Lung (tissue), 12 donors: ENCODE data around the gene PARVB. TPM values are rescaled to one million over a fixed set of nuclear protein-coding genes. Genes with fewer than 3 reads are reported as not detected.

Source experiments
- ATAC-seq: fragments of 200-7000 bp; cut with Tn5 transposase; one replicate; pipeline ENCODE4 v1.9.1; 2020; ENCODE audit warnings: moderate number of reproducible peaks; ENCODE audit not compliant: insufficient read depth, low FRiP score
- DNase-seq, 3 donors: peaks; one replicate each; pipeline ENCODE4 v3.0.0-alpha.2; 2013 to 2017
- H3K27ac ChIP-seq, 2 donors: one replicate each; pipeline ENCODE4 v1.5.1; 2013; ENCODE audit warnings: mild to moderate bottlenecking in 2 of 2, moderate library complexity in 2 of 2, control low read depth in 1 of 2, inconsistent platforms in 1 of 2, low read depth in 1 of 2, low read length in 1 of 2
- H3K27me3 ChIP-seq, 3 donors: one replicate each; pipeline ENCODE4 v1.5.1; 2013; ENCODE audit warnings: low read length in 2 of 3; ENCODE audit not compliant: control insufficient read depth in 3 of 3, insufficient read depth in 3 of 3
- H3K36me3 ChIP-seq, 4 donors: one replicate each; pipeline ENCODE4 v1.5.1; 2013; ENCODE audit warnings: low read length in 4 of 4, mild to moderate bottlenecking in 1 of 4, moderate library complexity in 1 of 4; ENCODE audit not compliant: control insufficient read depth in 4 of 4, insufficient read depth in 4 of 4
- H3K4me1 ChIP-seq, 5 donors: one replicate each; pipeline ENCODE4 v1.5.1; 2013; ENCODE audit warnings: low read length in 5 of 5, mild to moderate bottlenecking in 2 of 5, moderate library complexity in 1 of 5; ENCODE audit not compliant: control insufficient read depth in 5 of 5, insufficient read depth in 5 of 5
- H3K4me3 ChIP-seq: one replicate; pipeline ENCODE4 v1.5.1; 2013; ENCODE audit warnings: mild to moderate bottlenecking, control low read depth, moderate library complexity
- H3K9ac ChIP-seq, 2 donors: one replicate each; pipeline ENCODE4 v1.5.1; 2013; ENCODE audit warnings: low read length in 2 of 2, control low read depth in 1 of 2; ENCODE audit not compliant: insufficient read depth in 1 of 2
- H3K9me3 ChIP-seq, 4 donors: one replicate each; pipeline ENCODE4 v1.5.1; 2013; ENCODE audit warnings: low read length in 3 of 4, mild to moderate bottlenecking in 1 of 4, moderate library complexity in 1 of 4; ENCODE audit not compliant: control insufficient read depth in 4 of 4, insufficient read depth in 3 of 4
- CTCF ChIP-seq: IDR thresholded peaks from 2 replicates; pipeline ENCODE4 v1.5.1; 2012; ENCODE audit warnings: mild to moderate bottlenecking; ENCODE audit errors: control extremely low read depth, extremely low read depth
- WGBS, 2 donors: extraction: QIAGEN DNeasy Blood & Tissue Kit; methylation state at CpG; one replicate each; pipeline ENCODE4 v1.1.7; 2013; 5-methylcytosine and 5-hydroxymethylcytosine counted together
- polyA plus RNA-seq, 2 donors: library from polyadenylated mRNA; stranded (reverse); fragments of 200-250 nt; gene quantifications; one replicate each; pipeline ENCODE4 v1.2.1, GENCODE V29; 2013
- total RNA-seq, 2 donors: library from RNA; depleted of rRNA in 1 of 2; stranded (reverse); fragments of >200 nt in 1 of 2; gene quantifications; one replicate each; pipeline ENCODE4 v1.2.1, GENCODE V29; 2014 to 2021
- donor health status: control.
- donor health status: control.
- donor health status: Bipolar disorder and iron deficiency.
- donor health status: healthy.
- donor health status: DM: yes; HTN: yes; CAD: no.

PARVB gene
- total and polyA plus RNA-seq, 4 donors, result 16.9 to 64.2 (median 49.7) TPM

GRCh38 chr22:44184006-44184405 is 159.9 kb downstream of the PARVB start:
- ATAC-seq (no peak), DNase-seq (no peak)
- Histone ChIP-seq H3K27ac (no peak overlapping the region), H3K27me3 (peaks cover 0 to 6% (median 0%) of the 10 kb centered on the region in 3 donors), H3K36me3 (no peaks in the 10 kb centered on the region), H3K4me1 (peaks cover 0 to 4% (median 0%) of the 10 kb centered on the region in 5 donors), H3K4me3 (no peak overlapping the region), H3K9me3 (peaks cover 0 to 5% (median 0%) of the 10 kb centered on the region in 4 donors), H3K9ac (no peak overlapping the region)
- no peak for TF ChIP-seq CTCF
- 86 to 92% methylated on average over 4 of the region's 4 CpGs for WGBS, 2 donors

- Histone ChIP-seq H3K4me3 (no peak overlapping the region), H3K9me3 (peaks cover 0 to 5% (median 0%) of the 10 kb centered on the region in 4 donors), H3K36me3 (no peaks in the 10 kb centered on the region), H3K9ac (no peak overlapping the region), H3K27me3 (peaks cover 0 to 6% (median 0%) of the 10 kb centered on the region in 3 donors), H3K27ac (no peak overlapping the region), H3K4me1 (peaks cover 0 to 4% (median 0%) of the 10 kb centered on the region in 5 donors)
- TF ChIP-seq CTCF, result no peak
- DNase-seq (no peak), ATAC-seq (no peak)
- 92 to 95% methylated on average over 16 of the region's 16 CpGs for WGBS, 2 donors
These were observed 161.4 kb downstream of the PARVB start for GRCh38 chr22:44185237-44186120.

GRCh38 chr22:44186121-44186510 is 162.0 kb downstream of the PARVB start:
- DNase-seq, result no peak
- no peak for ATAC-seq
- peaks cover 0 to 4% (median 0%) of the 10 kb centered on the region in 5 donors for H3K4me1 ChIP-seq
- H3K4me3 ChIP-seq, result no peak overlapping the region
- no peak overlapping the region for H3K27ac ChIP-seq
- peaks cover 0 to 2% (median 0%) of the 10 kb centered on the region in 4 donors for H3K9me3 ChIP-seq
- no peaks in the 10 kb centered on the region for H3K36me3 ChIP-seq
- H3K27me3 ChIP-seq, result peaks cover 0 to 6% (median 0%) of the 10 kb centered on the region in 3 donors
- H3K9ac ChIP-seq, result no peak overlapping the region
- WGBS, 2 donors, result 84 to 91% methylated on average over 8 of the region's 8 CpGs
- TF ChIP-seq CTCF, result no peak
